KMS-11 (cell line): ENCODE measurements around the gene ZNF710.

Experiments used
- H2AFZ ChIP-seq: fragments of 200-600 bp; sonication (generic); 2 replicates; pipeline ENCODE4 v1.6.1; 2016; ENCODE audit warnings: antibody characterized with exemption, mixed run types, low read depth
- H3K27ac ChIP-seq: fragments of 200-600 bp; sonication (generic); 2 replicates; pipeline ENCODE4 v1.6.1; 2016; ENCODE audit warnings: mild to moderate bottlenecking, mixed run types
- H3K27me3 ChIP-seq: fragments of 200-600 bp; sonication (generic); 2 replicates; pipeline ENCODE4 v1.6.1; 2017; ENCODE audit warnings: mild to moderate bottlenecking, low read depth, mixed run types, moderate library complexity; ENCODE audit not compliant: insufficient read depth
- H3K36me3 ChIP-seq: fragments of 200-600 bp; sonication (generic); 2 replicates; pipeline ENCODE4 v1.6.1; 2017; ENCODE audit warnings: mild to moderate bottlenecking, mixed run types; ENCODE audit not compliant: insufficient read depth
- H3K4me1 ChIP-seq: fragments of 200-600 bp; sonication (generic); 2 replicates; pipeline ENCODE4 v1.6.1; 2016; ENCODE audit warnings: mild to moderate bottlenecking, low read depth, mixed run types; ENCODE audit not compliant: poor library complexity, severe bottlenecking
- H3K4me2 ChIP-seq: fragments of 200-600 bp; sonication (generic); 2 replicates; pipeline ENCODE4 v1.7.0; 2016; ENCODE audit warnings: mild to moderate bottlenecking, mixed run types
- H3K4me3 ChIP-seq: fragments of 200-600 bp; sonication (generic); IDR thresholded peaks from 2 replicates; pipeline ENCODE4 v1.6.1; 2017; ENCODE audit warnings: low read depth, low read length, mixed read lengths; ENCODE audit not compliant: insufficient read depth
- H3K79me2 ChIP-seq: fragments of 200-600 bp; sonication (generic); 2 replicates; pipeline ENCODE4 v1.6.1; 2016; ENCODE audit warnings: low read depth, mixed run types; ENCODE audit not compliant: insufficient read depth
- H3K9ac ChIP-seq: fragments of 200-600 bp; sonication (generic); 2 replicates; pipeline ENCODE4 v1.6.1; 2016; ENCODE audit warnings: mild to moderate bottlenecking, mixed run types
- H4K20me1 ChIP-seq: fragments of 200-600 bp; sonication (generic); 2 replicates; pipeline ENCODE4 v1.6.1; 2016; ENCODE audit warnings: mild to moderate bottlenecking, mixed run types; ENCODE audit not compliant: insufficient read depth
- TF ChIP-seq, protein P1 (sequence below): fragments of 200-600 bp; sonication (generic); conservative IDR thresholded peaks from 2 replicates; pipeline ENCODE4 v1.6.1; 2017; ENCODE audit warnings: low read depth, mild to moderate bottlenecking, antibody characterized with exemption, low read length, moderate library complexity, mixed read lengths

ZNF710 gene

DNA sequence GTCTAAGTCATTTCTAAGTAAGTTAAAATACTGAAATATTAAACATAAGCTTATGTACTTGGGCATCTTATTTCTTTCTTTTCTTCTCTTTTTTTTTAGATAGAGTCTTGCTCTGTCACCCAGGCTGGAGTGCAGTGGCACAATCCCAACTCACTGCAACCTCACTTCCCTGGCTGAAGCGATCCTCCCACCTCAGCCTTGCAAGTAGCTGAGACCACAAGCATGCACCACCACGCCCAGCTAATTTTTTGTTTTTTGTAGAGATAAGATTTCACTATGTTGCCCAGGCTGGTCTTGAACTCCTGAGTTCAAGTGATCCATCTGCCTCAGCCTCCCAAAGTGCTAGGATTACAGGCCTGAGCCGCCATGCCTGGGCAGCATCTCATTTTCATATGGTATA, 16.0 kb upstream of the ZNF710 start:
- H3K4me3 ChIP-seq = no peak overlapping the region
- no peak overlapping the region for H3K27ac ChIP-seq
- TF ChIP-seq, protein P1, sequence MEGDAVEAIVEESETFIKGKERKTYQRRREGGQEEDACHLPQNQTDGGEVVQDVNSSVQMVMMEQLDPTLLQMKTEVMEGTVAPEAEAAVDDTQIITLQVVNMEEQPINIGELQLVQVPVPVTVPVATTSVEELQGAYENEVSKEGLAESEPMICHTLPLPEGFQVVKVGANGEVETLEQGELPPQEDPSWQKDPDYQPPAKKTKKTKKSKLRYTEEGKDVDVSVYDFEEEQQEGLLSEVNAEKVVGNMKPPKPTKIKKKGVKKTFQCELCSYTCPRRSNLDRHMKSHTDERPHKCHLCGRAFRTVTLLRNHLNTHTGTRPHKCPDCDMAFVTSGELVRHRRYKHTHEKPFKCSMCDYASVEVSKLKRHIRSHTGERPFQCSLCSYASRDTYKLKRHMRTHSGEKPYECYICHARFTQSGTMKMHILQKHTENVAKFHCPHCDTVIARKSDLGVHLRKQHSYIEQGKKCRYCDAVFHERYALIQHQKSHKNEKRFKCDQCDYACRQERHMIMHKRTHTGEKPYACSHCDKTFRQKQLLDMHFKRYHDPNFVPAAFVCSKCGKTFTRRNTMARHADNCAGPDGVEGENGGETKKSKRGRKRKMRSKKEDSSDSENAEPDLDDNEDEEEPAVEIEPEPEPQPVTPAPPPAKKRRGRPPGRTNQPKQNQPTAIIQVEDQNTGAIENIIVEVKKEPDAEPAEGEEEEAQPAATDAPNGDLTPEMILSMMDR = no peak
- no peak overlapping the region for H3K4me2 ChIP-seq
- no peak overlapping the region for H3K9ac ChIP-seq
- H3K27me3 ChIP-seq = no peaks in the 10 kb centered on the region
- H3K79me2 ChIP-seq = no peaks in the 10 kb centered on the region
- H4K20me1 ChIP-seq = no peaks in the 10 kb centered on the region
- H2AFZ ChIP-seq = no peak overlapping the region
- no peaks in the 10 kb centered on the region for H3K4me1 ChIP-seq
- no peaks in the 10 kb centered on the region for H3K36me3 ChIP-seq

DNA sequence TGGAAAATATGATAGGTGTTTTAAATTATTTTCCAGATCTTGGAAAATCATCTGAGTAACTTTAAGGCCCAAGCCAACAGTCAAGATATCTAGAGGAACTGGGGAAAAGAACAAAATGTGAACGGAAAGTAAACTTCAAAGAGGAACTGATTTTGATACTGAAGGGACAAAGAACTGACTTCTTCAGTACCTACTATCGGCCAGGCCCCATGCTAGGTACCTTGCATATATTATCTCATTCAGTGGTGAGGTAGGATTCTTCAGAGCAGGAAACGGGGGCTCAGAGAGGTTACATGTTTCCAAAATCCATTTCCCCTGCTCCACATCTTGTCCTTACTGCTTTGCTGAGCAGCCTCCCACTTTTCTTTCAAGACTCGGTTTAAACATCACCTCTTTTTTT, 9.8 kb upstream of the ZNF710 start:
- Histone ChIP-seq H3K4me1 (no peaks in the 10 kb centered on the region), H3K4me2 (no peak overlapping the region), H3K36me3 (no peaks in the 10 kb centered on the region), H3K27me3 (no peaks in the 10 kb centered on the region), H3K27ac (no peak overlapping the region), H4K20me1 (no peaks in the 10 kb centered on the region), H3K79me2 (no peaks in the 10 kb centered on the region), H3K4me3 (no peak overlapping the region), H3K9ac (no peak overlapping the region), H2AFZ (no peak overlapping the region)
- TF ChIP-seq, protein P1 = no peak

DNA sequence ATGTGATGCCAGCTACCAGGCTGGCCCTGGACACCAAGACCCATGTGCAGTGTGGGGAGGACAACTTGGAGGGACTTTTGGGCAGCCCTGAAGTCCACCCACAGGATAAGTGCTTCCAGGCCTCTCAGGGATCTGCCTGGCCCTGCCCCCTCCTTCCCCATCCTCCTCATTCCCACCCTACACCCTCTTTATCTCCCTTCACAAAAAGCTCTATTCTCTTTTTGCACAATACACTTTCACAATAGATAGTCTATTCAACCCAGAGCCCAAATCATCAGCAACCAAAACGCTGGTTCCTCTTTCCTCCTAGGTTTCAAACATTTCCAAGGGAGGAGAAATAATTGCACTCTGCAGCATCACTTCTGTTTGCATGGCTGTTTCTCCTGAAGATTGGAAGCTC, 7.8 kb upstream of the ZNF710 start:
- H2AFZ ChIP-seq = no peak overlapping the region
- no peaks in the 10 kb centered on the region for H4K20me1 ChIP-seq
- H3K79me2 ChIP-seq = no peaks in the 10 kb centered on the region
- TF ChIP-seq, protein P1 = no peak
- H3K27ac ChIP-seq = no peak overlapping the region
- no peaks in the 10 kb centered on the region for H3K4me1 ChIP-seq
- H3K4me3 ChIP-seq = no peak overlapping the region
- H3K9ac ChIP-seq = no peak overlapping the region
- H3K4me2 ChIP-seq = no peak overlapping the region
- H3K36me3 ChIP-seq = no peaks in the 10 kb centered on the region
- H3K27me3 ChIP-seq = no peaks in the 10 kb centered on the region

DNA sequence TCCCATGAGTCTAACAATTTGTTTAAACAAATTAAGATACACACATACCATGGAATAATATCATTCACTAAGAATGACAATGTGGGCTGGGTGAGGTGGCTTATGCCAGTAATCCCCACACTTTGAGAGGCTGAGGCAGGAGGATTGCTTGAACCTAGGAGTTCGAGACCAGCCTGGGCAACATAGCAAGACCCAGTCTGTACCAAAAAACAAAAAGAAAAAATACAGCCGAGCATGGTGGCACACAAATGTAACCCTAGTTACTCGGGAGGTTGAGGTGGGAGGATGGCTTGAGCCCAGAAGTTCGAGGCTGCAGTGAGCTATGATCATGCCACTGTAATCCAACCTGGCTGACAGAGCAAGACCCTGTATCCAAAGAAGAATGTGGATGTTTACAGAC, 4.0 kb upstream of the ZNF710 start:
- H4K20me1 ChIP-seq = no peaks in the 10 kb centered on the region
- TF ChIP-seq, protein P1 = no peak
- H3K4me1 ChIP-seq = peaks cover 9% of the 10 kb centered on the region
- no peaks in the 10 kb centered on the region for H3K36me3 ChIP-seq
- H3K9ac ChIP-seq = no peak overlapping the region
- H3K4me2 ChIP-seq = no peak overlapping the region
- no peaks in the 10 kb centered on the region for H3K79me2 ChIP-seq
- no peak overlapping the region for H3K27ac ChIP-seq
- H3K27me3 ChIP-seq = no peaks in the 10 kb centered on the region
- no peak overlapping the region for H3K4me3 ChIP-seq
- no peak overlapping the region for H2AFZ ChIP-seq
